ENCODE measurements around the gene ACTL6B.

- TF ChIP-seq POLR2A (IDR thresholded peaks at IDR 0.05; ENCODE audit: low read depth, low read length) (no peak), POLR2AphosphoS5 (IDR thresholded peaks at IDR 0.05; ENCODE audit: low read depth, low read length) (no peak)
These were observed 43.4 kb downstream of the ACTL6B start for GRCh38 chr7:100612730-100613390.

Data from GM12891 (cell line).